Fibroblast of skin of left quadriceps (primary cell): ENCODE measurements around the gene TBX4.

Experiments used
- DNase-seq, 2 experiments: peaks; one replicate each; pipeline ENCODE4 v3.0.0-alpha.2; 2013; ENCODE audit warnings: low read depth in 2 of 2

TBX4 gene

GRCh38 chr17:61452301-61453290 is at the start of gene TBX4:
TBX4 (plus strand) TSS chr17:61452422; CDS start chr17:61456491, 4,069 bp downstream.
- DNase-seq, result no peak

GRCh38 chr17:61402978-61403800 is 49.0 kb upstream of the TBX4 start:
- DNase-seq, result no peak

GRCh38 chr17:61403801-61404662 is 48.2 kb upstream of the TBX4 start:
- DNase-seq, result no peak

- DNase-seq, result no peak
Measured at GRCh38 chr17:61404663-61404912, 47.6 kb upstream of the TBX4 start.

- no peak for DNase-seq
Measured at GRCh38 chr17:61404913-61405685, 47.1 kb upstream of the TBX4 start.

- no peak for DNase-seq
Measured at GRCh38 chr17:61405686-61406536, 46.3 kb upstream of the TBX4 start.

- no peak for DNase-seq
Measured at GRCh38 chr17:61406537-61406845, 45.7 kb upstream of the TBX4 start.

GRCh38 chr17:61406971-61407911 is 45.0 kb upstream of the TBX4 start:
- no peak for DNase-seq

- DNase-seq, result no peak
Measured at GRCh38 chr17:61408151-61409041, 43.8 kb upstream of the TBX4 start.

- DNase-seq, result no peak
Measured at GRCh38 chr17:61409301-61410112, 42.7 kb upstream of the TBX4 start.

GRCh38 chr17:61410141-61411010 is 41.8 kb upstream of the TBX4 start:
- DNase-seq, result no peak

- no peak for DNase-seq
Measured at GRCh38 chr17:61411011-61411260, 41.3 kb upstream of the TBX4 start.

GRCh38 chr17:61411261-61412142 is 40.7 kb upstream of the TBX4 start:
- no peak for DNase-seq

GRCh38 chr17:61412143-61412859 is 39.9 kb upstream of the TBX4 start:
- DNase-seq, result peak in 1 of 2 experiments; percentile 49
